T-helper 2 cell (primary cell): Measurements from ENCODE around the gene SLC1A2.

Source experiments
- DNase-seq, 5 experiments: peaks; one replicate each; pipeline versions ENCODE4 v3.0.0 to v3.0.0-alpha.2; 2012 to 2022

Gene SLC1A2

DNA sequence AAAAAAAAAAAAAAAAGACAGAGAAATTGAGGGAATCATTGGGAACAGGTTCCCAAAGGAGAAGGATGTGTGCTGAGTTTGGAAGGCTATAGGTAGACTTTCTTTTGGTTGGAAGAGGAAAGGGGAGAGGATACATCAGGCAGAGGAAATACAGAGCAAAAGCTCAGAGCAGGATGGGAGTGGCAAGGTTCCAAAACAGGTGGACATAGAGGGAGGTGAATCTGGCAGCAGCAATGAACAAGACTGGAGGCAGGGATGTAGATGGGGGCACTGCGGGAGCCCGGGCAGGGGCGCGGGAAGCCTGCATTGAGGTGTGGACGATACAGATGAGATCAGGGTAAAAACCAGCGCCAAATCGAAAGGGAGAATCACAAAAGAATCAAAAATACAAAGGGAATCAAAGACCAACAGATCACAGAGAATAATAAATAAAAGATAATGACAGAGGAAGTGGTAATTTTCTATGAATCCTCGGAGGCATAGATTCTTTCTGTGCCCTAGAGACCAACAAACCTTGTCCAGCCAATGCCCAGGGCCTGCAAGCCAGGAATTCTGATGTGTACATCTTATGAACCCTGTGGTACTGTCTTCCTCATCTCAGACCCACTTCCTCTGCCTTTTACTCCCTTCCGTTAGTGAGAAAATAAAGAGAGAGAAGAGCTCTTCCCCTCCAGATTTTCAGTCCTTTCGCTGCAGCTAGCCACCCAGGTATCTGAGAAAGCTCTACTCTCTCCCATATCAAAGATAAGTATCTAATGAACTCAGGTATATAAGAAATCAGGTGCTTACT is 70.3 kb downstream of the SLC1A2 start:
- no peak for DNase-seq

DNA sequence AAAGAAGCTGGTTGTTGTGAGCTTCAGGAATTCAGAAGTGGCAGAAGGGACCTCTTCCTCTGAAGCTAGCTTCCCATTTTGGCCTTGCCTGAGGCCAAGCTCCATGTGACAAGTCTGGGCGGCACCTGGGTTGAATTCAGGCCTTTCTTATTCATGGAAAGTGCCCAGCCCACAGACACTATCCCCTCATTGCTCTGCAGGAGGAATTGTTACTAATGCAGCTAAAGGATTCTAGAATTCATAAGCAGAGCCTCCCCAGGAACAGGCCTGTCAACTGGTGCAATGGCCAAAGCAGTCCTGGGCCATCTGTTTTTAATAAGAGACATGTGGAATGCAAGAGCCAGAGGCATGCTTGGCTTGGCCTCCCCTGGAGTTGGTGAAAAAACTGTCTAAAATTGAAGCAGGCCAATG is 71.4 kb downstream of the SLC1A2 start:
- DNase-seq, result no peak

GRCh38 chr11:35347173-35347878 is 72.0 kb downstream of the SLC1A2 start:
- no peak for DNase-seq

GRCh38 chr11:35346472-35347156 is 72.7 kb downstream of the SLC1A2 start:
- no peak for DNase-seq

- peak in 1 of 5 experiments; percentile 3 for DNase-seq
Observed at GRCh38 chr11:35344681-35345574, 74.4 kb downstream of the SLC1A2 start.

GRCh38 chr11:35343033-35343598 is 76.2 kb downstream of the SLC1A2 start:
- peak in 1 of 5 experiments; percentile 69 for DNase-seq

GRCh38 chr11:35340715-35341114 is 78.6 kb downstream of the SLC1A2 start:
- no peak for DNase-seq

DNA sequence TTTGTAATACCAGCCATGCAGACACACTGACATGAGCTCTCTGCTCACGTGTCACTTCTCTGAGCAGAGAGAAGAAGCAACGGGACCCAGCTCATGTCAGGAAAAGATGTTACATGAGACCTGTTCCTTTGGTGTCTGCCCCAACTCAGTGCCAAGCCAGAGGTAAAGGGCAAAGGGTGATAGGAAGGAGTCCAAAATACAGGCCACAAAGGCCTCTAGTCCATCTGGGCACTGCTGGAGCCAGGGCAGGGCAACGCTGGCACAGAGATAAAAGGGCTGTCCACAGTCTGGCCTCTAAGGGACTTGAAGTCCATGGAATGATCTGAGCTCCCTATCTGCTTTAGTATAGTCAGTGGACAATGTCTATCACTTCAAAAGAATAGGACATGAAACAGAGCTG is 79.3 kb downstream of the SLC1A2 start:
- no peak for DNase-seq

DNA sequence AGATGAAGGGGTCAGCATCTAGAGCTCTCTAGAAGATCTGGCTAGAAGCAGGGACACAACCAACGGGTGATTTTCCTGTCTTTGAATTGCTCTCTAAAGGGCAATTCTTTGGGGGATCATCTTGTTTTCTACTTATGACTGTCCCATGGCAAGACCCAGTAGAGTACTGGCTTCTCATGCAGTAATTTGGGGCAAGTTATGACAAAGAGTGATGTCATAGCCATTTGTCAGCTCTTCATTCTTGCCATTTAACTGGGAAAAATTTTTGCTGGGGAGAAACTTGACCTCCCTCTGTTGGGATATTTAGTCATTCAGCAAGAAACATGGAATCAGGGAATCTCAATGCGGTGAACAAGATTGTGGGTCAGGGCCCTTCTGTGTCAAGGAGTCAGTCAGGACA is 80.4 kb downstream of the SLC1A2 start:
- DNase-seq, result no peak

- no peak for DNase-seq
Observed at GRCh38 chr11:35337914-35338305, 81.4 kb downstream of the SLC1A2 start.

DNA sequence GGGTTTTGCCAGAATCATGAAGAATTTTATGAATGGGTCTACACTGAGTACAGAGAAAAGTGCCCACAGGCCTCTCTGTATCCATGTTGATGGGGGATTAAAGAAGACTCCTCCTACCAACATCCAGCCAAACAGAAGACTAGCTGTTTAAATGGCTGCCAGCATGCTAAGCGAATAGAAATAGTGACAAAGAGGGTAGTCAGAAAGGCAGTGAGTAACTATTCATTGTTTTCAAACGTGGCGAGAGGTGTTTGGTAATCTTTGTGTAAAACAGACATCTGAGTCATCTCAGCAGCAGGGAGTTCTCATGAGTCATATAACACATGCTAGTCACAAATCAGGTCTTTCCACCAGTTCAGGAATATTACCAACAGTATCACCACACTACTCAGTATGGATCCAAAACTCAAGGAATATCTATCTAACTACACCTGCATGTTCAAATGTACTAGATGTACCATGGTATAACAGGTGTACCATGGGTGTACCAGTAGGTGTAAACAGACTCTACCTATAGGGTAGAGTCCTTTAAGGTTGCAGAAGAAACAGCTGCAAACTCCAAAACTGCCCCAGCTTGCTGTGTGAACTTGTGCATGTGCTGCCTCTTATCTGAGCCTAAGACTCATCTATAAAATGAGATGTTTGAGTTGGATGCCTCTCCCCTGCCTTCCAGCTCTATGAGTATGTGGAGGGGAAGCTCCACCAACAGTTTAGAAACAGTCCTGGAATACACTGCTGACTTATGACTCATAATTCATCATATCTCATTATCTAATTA is 82.0 kb downstream of the SLC1A2 start:
- DNase-seq, result peak in 1 of 5 experiments; percentile 27

DNA sequence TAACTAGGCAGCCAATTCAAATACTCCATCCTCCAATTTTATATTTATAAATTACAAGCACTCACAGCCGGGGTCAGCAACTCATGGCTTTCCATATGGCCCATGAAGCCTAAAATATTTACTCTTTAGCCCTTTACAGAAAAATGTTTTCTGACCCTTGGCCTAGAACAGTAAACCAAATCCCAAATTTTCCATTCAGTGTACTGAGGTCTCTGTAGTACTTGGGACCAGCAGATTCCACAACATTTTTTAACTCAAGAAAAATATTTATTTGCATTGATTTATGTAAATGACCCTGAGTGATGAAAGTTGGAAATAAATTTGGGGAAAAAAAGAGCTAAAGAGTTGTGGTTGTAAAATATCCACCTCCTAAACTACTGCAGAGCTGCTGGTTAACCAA is 82.6 kb downstream of the SLC1A2 start:
- no peak for DNase-seq

DNA sequence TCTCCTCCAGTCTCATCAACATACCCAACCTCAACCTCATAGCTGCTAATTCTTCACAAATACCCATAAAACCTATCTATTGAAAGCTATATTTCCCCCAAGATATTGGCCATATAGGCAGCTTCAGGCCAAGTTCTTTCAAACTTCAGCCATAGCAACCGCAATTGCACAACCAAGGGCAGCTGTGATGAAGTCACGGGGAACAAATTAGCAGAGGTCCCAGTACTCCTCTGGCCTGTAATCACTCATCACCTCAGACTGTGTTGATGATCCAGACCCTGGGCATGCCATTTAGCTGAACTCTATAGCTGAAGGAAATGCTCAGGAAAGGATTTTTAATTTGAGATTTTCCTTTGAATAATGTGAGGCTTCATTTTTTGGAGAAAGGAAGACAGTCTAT is 84.1 kb downstream of the SLC1A2 start:
- DNase-seq, result no peak

DNA sequence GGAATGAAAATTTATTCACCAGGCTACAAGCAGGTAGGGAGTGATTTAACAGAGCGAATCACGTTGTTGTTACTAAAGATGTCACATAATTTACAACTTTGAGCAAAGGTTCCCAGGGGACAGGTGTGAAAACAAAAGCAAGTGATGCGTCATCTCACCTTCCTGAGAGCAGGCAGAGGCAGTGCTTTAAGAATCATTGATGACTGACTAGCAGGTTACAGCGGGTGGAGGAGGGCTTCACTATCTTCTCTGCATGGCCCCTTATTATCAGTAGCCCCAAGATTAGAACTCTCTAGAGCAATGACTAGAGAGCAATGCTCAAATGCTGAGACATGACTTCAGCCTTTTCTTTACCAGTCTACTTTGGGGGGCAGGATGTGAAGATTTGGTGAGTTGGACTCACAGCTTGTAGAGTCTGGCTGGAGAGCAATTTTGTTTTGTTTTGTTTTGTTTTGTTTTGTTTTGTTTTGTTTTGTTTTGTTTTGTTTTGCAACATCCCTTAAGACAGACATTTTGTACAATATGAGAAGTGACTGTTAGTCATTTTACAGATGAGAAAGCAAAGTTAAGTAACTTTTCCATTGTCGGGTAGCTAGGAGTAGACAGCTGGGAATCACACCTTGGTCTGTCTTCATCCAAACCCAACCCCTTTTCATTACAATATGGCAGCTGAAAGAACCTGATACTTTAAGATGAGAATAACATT is 84.8 kb downstream of the SLC1A2 start:
- peak in 1 of 5 experiments; percentile 73 for DNase-seq

DNA sequence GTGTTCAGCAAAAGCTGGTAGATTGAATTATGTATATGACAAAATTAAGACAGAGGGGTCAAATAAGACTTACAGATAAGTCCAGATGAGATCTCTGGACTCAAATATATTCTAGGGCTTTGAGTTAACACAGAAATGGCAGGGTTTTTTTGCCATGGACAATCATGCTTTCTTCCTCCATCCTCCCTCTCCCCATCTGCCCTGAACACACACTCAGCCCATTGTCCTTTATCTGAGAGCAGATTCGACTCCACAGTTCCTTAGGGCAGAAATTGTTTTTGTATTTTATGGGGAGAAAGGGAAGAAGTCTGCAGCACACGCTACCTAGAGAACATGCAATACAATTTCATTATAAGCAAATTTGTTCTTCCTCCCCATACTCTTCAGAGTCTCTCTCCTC is 86.8 kb downstream of the SLC1A2 start:
- no peak for DNase-seq

DNA sequence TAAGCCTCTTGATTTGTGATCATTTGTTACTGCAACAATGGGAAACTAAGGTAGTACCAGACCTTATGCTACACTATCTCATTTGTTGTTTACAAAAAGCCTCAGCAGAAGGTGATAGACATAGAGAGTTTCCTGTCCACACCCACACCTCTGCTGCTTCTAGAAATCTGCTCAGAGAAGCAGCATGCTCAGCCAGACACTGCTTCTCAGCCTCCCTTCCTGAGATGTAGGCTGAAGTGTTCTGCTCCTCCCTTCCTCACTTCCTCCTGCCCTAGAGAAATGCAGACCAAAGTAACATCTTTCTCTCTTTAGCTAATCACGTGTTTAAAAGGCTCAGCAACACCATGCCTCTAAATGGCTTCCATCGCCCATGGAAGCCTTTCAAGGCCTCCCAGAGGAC is 88.4 kb downstream of the SLC1A2 start:
- peak in 2 of 5 experiments; percentile 80 to 87 for DNase-seq

GRCh38 chr11:35330156-35330889 is 89.0 kb downstream of the SLC1A2 start:
- no peak for DNase-seq

DNA sequence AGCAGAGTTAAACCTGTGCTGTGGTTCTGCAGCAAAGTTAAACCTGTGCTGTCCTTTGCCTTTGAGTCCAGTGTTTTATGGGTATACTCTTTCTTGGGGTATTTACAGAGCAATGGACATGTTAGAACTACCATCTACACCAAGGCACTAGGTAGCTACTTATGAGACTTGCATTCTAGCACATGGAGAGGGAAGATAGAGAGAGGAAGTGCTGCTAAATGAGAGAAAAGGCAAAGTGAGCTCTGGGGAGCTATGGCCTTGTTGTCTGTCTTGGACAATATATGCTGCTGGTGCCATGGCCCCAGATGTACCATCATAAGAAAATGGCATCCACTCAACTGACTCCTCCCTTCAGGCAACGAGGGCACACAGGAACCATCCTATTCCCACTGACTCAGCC is 91.5 kb downstream of the SLC1A2 start:
- DNase-seq, result no peak

DNA sequence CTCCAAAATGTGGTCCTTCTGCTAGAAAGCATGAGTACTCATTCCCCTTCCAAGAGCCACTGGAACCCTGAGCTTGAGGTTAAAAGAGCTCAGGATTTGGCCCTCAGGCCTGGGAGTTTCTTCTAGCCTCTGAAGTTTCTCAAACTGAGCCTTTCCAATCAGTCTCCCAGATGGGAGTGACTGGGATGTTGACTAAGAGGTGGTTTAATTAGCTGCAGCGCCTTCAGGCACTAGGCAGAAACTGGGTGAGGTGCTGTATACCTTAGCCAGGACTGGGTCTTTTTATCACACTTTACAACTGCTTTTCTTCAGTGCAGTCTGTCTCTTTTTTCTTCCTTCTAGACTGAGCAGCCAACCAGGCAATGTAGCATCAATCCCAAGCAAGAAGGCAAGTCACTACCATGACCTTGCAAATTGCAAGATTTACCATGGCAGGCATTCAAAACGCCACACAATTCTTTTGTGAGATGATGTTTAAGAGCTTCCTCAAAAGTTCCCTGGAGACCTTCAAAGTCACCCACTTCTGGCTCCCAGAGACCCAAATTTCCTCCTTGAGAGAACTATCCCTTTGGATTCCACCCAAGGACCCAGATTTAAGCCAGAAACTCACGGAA is 93.0 kb downstream of the SLC1A2 start:
- DNase-seq, result no peak

GRCh38 chr11:35324981-35325380 is 94.4 kb downstream of the SLC1A2 start:
- DNase-seq, result no peak
